GM12878 (cell line): ENCODE measurements around the gene SRRM2. TPM values are rescaled to one million over a fixed set of nuclear protein-coding genes. Genes with fewer than 3 reads are reported as not detected.

Experiments used
- ATAC-seq: fragments of 200-7000 bp; cut with Tn5 transposase; 3 replicates; pipeline ENCODE4 v1.9.1; 2020; ENCODE audit warnings: mild to moderate bottlenecking, moderate library complexity
- BruUV-seq: library from RNA; stranded (reverse); fragments of 400-500 nt; replicated peaks from 2 replicates; lab custom pipeline; 2021; lab: Mats Ljungman, UMichigan
- CTCF ChIA-PET: fragments of 300-600 bp; sonication (Branson Sonifier 250); formaldehyde crosslinking; extraction: SDS; loops from one replicate; lab custom pipeline; 2021; ENCODE audit warnings: inconsistent platforms; lab: Yijun Ruan, JAX
- POLR2A ChIA-PET: fragments of 350-600 bp; formaldehyde crosslinking; extraction: SDS; loops from one replicate; lab custom pipeline; 2021; ENCODE audit warnings: inconsistent platforms; lab: Charles Lee
- RAD21 ChIA-PET: fragments of 300-600 bp; sonication (Branson Sonifier 250); formaldehyde crosslinking; loops from one replicate; lab custom pipeline; 2023; ENCODE audit warnings: antibody characterized with exemption; ENCODE audit not compliant: unreplicated experiment; lab: Charles Lee
- SMC1A ChIA-PET: fragments of 300-600 bp; sonication (Branson Sonifier 250); formaldehyde crosslinking; loops from one replicate; lab custom pipeline; 2023; ENCODE audit not compliant: unreplicated experiment, uncharacterized antibody; lab: Charles Lee
- DNase-seq: peaks from one replicate; pipeline ENCODE4 v3.0.0-alpha.2; 2011; ENCODE audit warnings: low read depth, low spot score
- FAIRE-seq: peaks from 3 replicates; lab custom pipeline; 2011; peaks lifted over from hg19 to GRCh38; lab: Jason Lieb, UNC
- H2AFZ ChIP-seq: 2 replicates; pipeline ENCODE4 v1.6.0; 2011; ENCODE audit warnings: low read depth, low read length, control low read depth; ENCODE audit not compliant: control insufficient read depth
- H3K27ac ChIP-seq: 2 replicates; pipeline ENCODE4 v1.5.1; 2011; ENCODE audit warnings: control low read depth; ENCODE audit not compliant: control insufficient read depth, insufficient read depth
- H3K27me3 ChIP-seq, 2 experiments: replicated peaks in 1 of 2; 2 replicates each; pipeline versions ENCODE4 v1.6.0 to v1.6.1; 2011; ENCODE audit warnings: low read length in 1 of 2; ENCODE audit not compliant: control insufficient read depth in 2 of 2, insufficient read depth in 2 of 2
- H3K36me3 ChIP-seq, 2 experiments: 2 replicates each; pipeline ENCODE4 v1.5.1; 2011; ENCODE audit warnings: low read length in 1 of 2; ENCODE audit not compliant: control insufficient read depth in 2 of 2, insufficient read depth in 2 of 2
- H3K4me1 ChIP-seq: 2 replicates; pipeline ENCODE4 v1.6.1; 2011; ENCODE audit warnings: mild to moderate bottlenecking, low read length, moderate library complexity, mixed read lengths; ENCODE audit not compliant: control insufficient read depth, insufficient read depth
- H3K4me2 ChIP-seq: 2 replicates; pipeline ENCODE4 v1.6.0; 2011; ENCODE audit warnings: control low read depth; ENCODE audit not compliant: control insufficient read depth, insufficient read depth
- H3K4me3 ChIP-seq: fragments of 200-600 bp; sonication (generic); 2 replicates; pipeline ENCODE4 v1.5.1; 2016
- H3K79me2 ChIP-seq: 2 replicates; pipeline ENCODE4 v1.6.0; 2011; ENCODE audit warnings: low read length; ENCODE audit not compliant: control insufficient read depth, insufficient read depth
- H3K9ac ChIP-seq: 2 replicates; pipeline ENCODE4 v1.8.0; 2011; ENCODE audit warnings: low read length, control low read depth, mixed read lengths; ENCODE audit not compliant: control insufficient read depth, insufficient read depth
- H3K9me3 ChIP-seq: replicated peaks from 3 replicates; pipeline ENCODE4 v1.5.1; 2011; ENCODE audit warnings: mild to moderate bottlenecking, low read length; ENCODE audit not compliant: control insufficient read depth, insufficient read depth
- H4K20me1 ChIP-seq: 2 replicates; pipeline ENCODE4 v1.6.0; 2011; ENCODE audit not compliant: control insufficient read depth, insufficient read depth
- EZH2 ChIP-seq: IDR thresholded peaks from 2 replicates; pipeline ENCODE4 v1.6.1; 2012; ENCODE audit warnings: low read depth, mild to moderate bottlenecking, control low read depth, inconsistent platforms, low read length, borderline replicate concordance; ENCODE audit not compliant: control insufficient read depth
- IKZF2 ChIP-seq, 2 experiments: fragments of 450-650 bp; IDR thresholded peaks; 2 replicates each; pipeline ENCODE4 v1.6.1; 2017; ENCODE audit warnings: mild to moderate bottlenecking in 2 of 2, moderate library complexity in 2 of 2
- IRF4 ChIP-seq: IDR thresholded peaks from 2 replicates; pipeline ENCODE4 v1.6.1; 2011; ENCODE audit warnings: low read depth, low read length
- JUNB ChIP-seq: IDR thresholded peaks from 2 replicates; pipeline ENCODE4 v1.6.1; 2016; ENCODE audit warnings: antibody characterized with exemption, mild to moderate bottlenecking
- JUND ChIP-seq: IDR thresholded peaks from 2 replicates; pipeline ENCODE4 v1.6.1; 2012; ENCODE audit warnings: low read depth, mild to moderate bottlenecking, low read length, improper control_type of control experiment, moderate library complexity
- NRF1 ChIP-seq: conservative IDR thresholded peaks from 2 replicates; pipeline ENCODE4 v1.6.1; 2011; ENCODE audit warnings: mild to moderate bottlenecking, low read depth, low read length, improper control_type of control experiment
- PBX3 ChIP-seq: IDR thresholded peaks from 2 replicates; pipeline ENCODE4 v1.6.1; 2011; ENCODE audit warnings: mild to moderate bottlenecking, low read depth, low read length, moderate library complexity; ENCODE audit not compliant: insufficient replicate concordance
- SMAD5 ChIP-seq: IDR thresholded peaks from 2 replicates; pipeline ENCODE4 v1.6.1; 2016; ENCODE audit warnings: antibody characterized with exemption, low read depth
- ZNF207 ChIP-seq: fragments of 450-650 bp; IDR thresholded peaks from 2 replicates; pipeline ENCODE4 v1.6.1; 2014; ENCODE audit warnings: antibody characterized with exemption, mild to moderate bottlenecking, borderline replicate concordance
- WGBS: methylation state at CpG from one replicate; pipeline ENCODE4 v1.1.6; 2016; ENCODE audit warnings: low lambda C conversion rate; ENCODE audit not compliant: insufficient replicate concordance, insufficient coverage; ENCODE audit errors: missing lambda C conversion rate; 5-methylcytosine and 5-hydroxymethylcytosine counted together
- in situ Hi-C: fragments of 300-500 bp; cut with MboI; formaldehyde crosslinking; loops from 9 replicates; pipeline ENCODE4 v1.14.3; 2018; ENCODE audit warnings: mixed read lengths
- intact Hi-C: fragments of 100-400 bp; cut with micrococcal nuclease; formaldehyde crosslinking; loops from one replicate; pipeline ENCODE4 v1.14.2; 2022; ENCODE audit not compliant: unreplicated experiment
- polyA plus RNA-seq, 11 experiments: library from polyadenylated mRNA; depleted of rRNA in 4 of 11; unstranded in 6 of 11; stranded (reverse) in 5 of 11; fragments of >200 nt; fragmentation: Nextera tagmentation in 4 of 11; fragmentation: Illumina TruSeq in 1 of 11; extraction: Ambion mirVana in 4 of 11; extraction: Trizol in 1 of 11; gene quantifications; 1 replicate in 1 of 11; 2 replicates in 10 of 11; pipeline versions ENCODE4 v1.2.1 to v1.2.3, GENCODE V29; 2011 to 2016; ENCODE audit warnings: inconsistent platforms in 2 of 11, missing spikeins in 2 of 11, low read depth in 1 of 11
- total RNA-seq, 4 experiments: library from RNA; depleted of rRNA in 3 of 4; stranded (reverse); fragments of >200 nt in 3 of 4; fragmentation: Illumina TruSeq in 1 of 4; extraction: Trizol in 1 of 4; gene quantifications; 2 replicates each; pipeline versions ENCODE4 v1.2.1 to v1.2.3, GENCODE V29; 2013 to 2021

SRRM2 gene
- total and polyA plus RNA-seq, 10 of the 15 experiments (the other 5 are each of a cell fraction or from before 2014, with no cell fraction given) = 30.1 to 502 (median 196) TPM

DNA sequence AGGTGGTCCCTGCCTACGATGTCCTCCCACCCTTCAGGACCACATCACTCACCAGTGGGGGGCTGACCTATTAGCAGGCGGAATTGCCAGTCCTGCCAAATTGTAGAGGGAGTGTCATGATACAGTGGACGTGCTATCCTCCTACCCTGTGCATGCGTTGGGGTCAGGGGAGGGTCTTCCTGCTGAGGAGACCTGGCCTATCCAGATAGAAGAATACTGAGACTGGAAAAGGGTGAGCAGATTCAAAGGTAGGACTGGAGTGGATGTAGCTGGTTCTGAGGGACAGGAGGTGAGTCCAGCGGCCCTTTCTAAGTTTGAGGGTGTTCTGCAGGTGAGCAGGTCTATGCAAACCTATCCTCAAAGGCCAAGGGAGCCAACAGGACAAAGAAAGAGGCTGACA, 53.8 kb downstream of the SRRM2 start:
- FAIRE-seq (no peak), DNase-seq (no peak), ATAC-seq (no peak)
- Histone ChIP-seq H3K4me2 (no peak overlapping the region), H3K27ac (no peak overlapping the region), H3K4me1 (no peaks in the 10 kb centered on the region), H3K79me2 (no peaks in the 10 kb centered on the region), H3K27me3 (peaks cover 0 to 1% of the 10 kb centered on the region in 2 experiments; a peak in 1 of 4 replicates), H2AFZ (no peak overlapping the region), H4K20me1 (no peaks in the 10 kb centered on the region), H3K4me3 (no peak overlapping the region), H3K9me3 (no peaks in the 10 kb centered on the region), H3K9ac (no peak overlapping the region), H3K36me3 (no peaks in the 10 kb centered on the region)
- intact Hi-C loops (loop anchor here (10.0 kb wide), 1 partner anchor 49 kb away; the partner anchor contains the start of gene PRSS22), in situ Hi-C loops (no loop called here)
- CTCF ChIA-PET = no interaction called here
- TF ChIP-seq EZH2 (no peak), ZNF207 (no peak), SMAD5 (no peak), PBX3 (no peak), IKZF2 (IDR thresholded peaks at IDR 0.05) (no peak), JUND (no peak)
- SMC1A ChIA-PET = no interaction called here
- no TSS peak for BruUV-seq
- RAD21 ChIA-PET = no interaction called here
- 30% methylated on average over 5 of the region's 5 CpGs for WGBS
- POLR2A ChIA-PET = no interaction called here

DNA sequence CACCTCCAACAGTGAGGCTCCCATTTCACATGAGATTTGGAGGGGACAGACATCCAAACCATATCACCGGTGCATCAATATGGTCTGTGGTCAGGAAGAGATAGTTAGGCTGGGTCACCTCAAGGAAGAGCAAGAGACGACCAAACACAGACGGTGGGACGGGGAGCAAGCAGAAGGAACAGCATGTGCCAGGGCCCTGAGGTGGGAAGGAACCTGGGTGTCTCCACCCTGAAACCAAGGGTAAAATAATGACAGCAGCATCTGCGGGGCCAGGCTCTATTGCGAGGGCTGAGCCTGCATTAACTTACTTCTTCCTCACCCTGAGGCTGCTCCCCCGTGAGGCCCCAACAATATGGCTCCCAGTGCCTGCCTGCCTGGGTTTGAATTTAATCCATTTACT, 55.7 kb downstream of the SRRM2 start:
- Histone ChIP-seq H3K27me3 (peaks cover 0 to 5% of the 10 kb centered on the region in 2 experiments; a peak in 2 of 4 replicates), H3K4me2 (no peak overlapping the region), H3K36me3 (no peaks in the 10 kb centered on the region), H3K9ac (no peak overlapping the region), H2AFZ (no peak overlapping the region), H3K9me3 (no peaks in the 10 kb centered on the region), H3K4me3 (no peak overlapping the region), H3K27ac (no peak overlapping the region), H4K20me1 (no peaks in the 10 kb centered on the region), H3K79me2 (no peaks in the 10 kb centered on the region), H3K4me1 (no peaks in the 10 kb centered on the region)
- FAIRE-seq = no peak
- ChIA-PET CTCF (no interaction called here), SMC1A (no interaction called here), RAD21 (no interaction called here), POLR2A (no interaction called here)
- in situ Hi-C loops (no loop called here), intact Hi-C loops (loop anchor here (10.0 kb wide), 1 partner anchor 47 kb away; the partner anchor contains the start of gene PRSS22)
- BruUV-seq = no TSS peak
- ATAC-seq = no peak
- WGBS = 59% methylated on average over 7 of the region's 7 CpGs
- DNase-seq = no peak
- TF ChIP-seq JUNB (no peak), IRF4 (no peak), NRF1 (no peak)
